IMR-90 (cell line): ENCODE data around the gene TMEM259. TPM values are rescaled to one million over a fixed set of nuclear protein-coding genes. Genes with fewer than 3 reads are reported as not detected.

Experiments used
- ATAC-seq: fragments of 200-7000 bp; cut with Tn5 transposase; 2 replicates; pipeline ENCODE4 v1.9.1; 2020; ENCODE audit warnings: low read depth, mild to moderate bottlenecking, moderate library complexity
- BruUV-seq: library from RNA; stranded (reverse); fragments of 400-500 nt; replicated peaks from 2 replicates; lab custom pipeline; 2021; lab: Mats Ljungman, UMichigan
- CTCF ChIA-PET: fragments of 300-600 bp; formaldehyde crosslinking; extraction: SDS; loops from one replicate; lab custom pipeline; 2021; ENCODE audit warnings: antibody characterized with exemption; lab: Yijun Ruan, JAX
- POLR2A ChIA-PET: fragments of 300-600 bp; sonication (Branson Sonifier 250); formaldehyde crosslinking; loops from one replicate; lab custom pipeline; 2022; ENCODE audit warnings: antibody characterized with exemption; ENCODE audit not compliant: unreplicated experiment; lab: Charles Lee
- DNase-seq: peaks from one replicate; pipeline ENCODE4 v3.0.0; 2013
- H2AFZ ChIP-seq: replicated peaks from 2 replicates; pipeline ENCODE3; 2013; ENCODE audit warnings: low read length, mild to moderate bottlenecking; ENCODE audit not compliant: poor library complexity
- H2AK5ac ChIP-seq: 2 replicates; pipeline ENCODE4 v1.6.1; 2013; ENCODE audit warnings: low read depth, low read length, inconsistent platforms
- H2AK9ac ChIP-seq: replicated peaks from 2 replicates; pipeline ENCODE3; 2013; ENCODE audit warnings: mild to moderate bottlenecking, low read depth, low read length, moderate library complexity; ENCODE audit not compliant: poor library complexity
- H2BK120ac ChIP-seq: 2 replicates; pipeline ENCODE4 v1.6.1; 2013; ENCODE audit warnings: low read depth, low read length, inconsistent platforms
- H2BK15ac ChIP-seq: 3 replicates; pipeline ENCODE4 v1.6.1; 2013; ENCODE audit warnings: low read depth, low read length, inconsistent platforms
- H2BK20ac ChIP-seq: 2 replicates; pipeline ENCODE4 v1.6.1; 2013; ENCODE audit warnings: low read depth, mild to moderate bottlenecking, inconsistent platforms, low read length, moderate library complexity
- H2BK5ac ChIP-seq: 2 replicates; pipeline ENCODE4 v1.6.1; 2013; ENCODE audit warnings: mild to moderate bottlenecking, low read depth, low read length, inconsistent platforms; ENCODE audit not compliant: poor library complexity, severe bottlenecking
- H3K14ac ChIP-seq: replicated peaks from 2 replicates; pipeline ENCODE4 v1.6.1; 2013; ENCODE audit warnings: low read depth, low read length, inconsistent platforms
- H3K18ac ChIP-seq: 2 replicates; pipeline ENCODE4 v1.6.1; 2013; ENCODE audit warnings: low read depth, low read length, control low read depth
- H3K23ac ChIP-seq: 2 replicates; pipeline ENCODE4 v1.6.1; 2013; ENCODE audit warnings: low read depth, low read length, inconsistent platforms
- H3K27ac ChIP-seq: 2 replicates; pipeline ENCODE4 v1.5.1; 2013; ENCODE audit warnings: mild to moderate bottlenecking, control low read depth, low read length; ENCODE audit not compliant: insufficient read depth
- H3K27me3 ChIP-seq: 2 replicates; pipeline ENCODE4 v1.6.1; 2013; ENCODE audit warnings: low read length; ENCODE audit not compliant: control insufficient read depth, insufficient read depth
- H3K36me3 ChIP-seq: 2 replicates; pipeline ENCODE4 v1.6.1; 2013; ENCODE audit warnings: low read length, mixed read lengths; ENCODE audit not compliant: control insufficient read depth, insufficient read depth
- H3K4ac ChIP-seq: 2 replicates; pipeline ENCODE4 v1.6.1; 2013; ENCODE audit warnings: low read depth, low read length, inconsistent platforms
- H3K4me1 ChIP-seq: 2 replicates; pipeline ENCODE4 v1.6.1; 2013; ENCODE audit warnings: low read length, mixed read lengths; ENCODE audit not compliant: control insufficient read depth, insufficient read depth
- H3K4me2 ChIP-seq: 2 replicates; pipeline ENCODE4 v1.6.1; 2013; ENCODE audit warnings: low read depth, mild to moderate bottlenecking, control low read depth, low read length, moderate library complexity
- H3K4me3 ChIP-seq: 2 replicates; pipeline ENCODE4 v1.5.1; 2013; ENCODE audit warnings: low read depth, mild to moderate bottlenecking, control low read depth, low read length, moderate library complexity; ENCODE audit not compliant: insufficient read depth
- H3K56ac ChIP-seq: 2 replicates; pipeline ENCODE4 v1.6.1; 2013; ENCODE audit warnings: low read length, inconsistent platforms; ENCODE audit not compliant: insufficient read depth; ENCODE audit errors: extremely low read depth
- H3K79me1 ChIP-seq, 2 experiments: 2 replicates each; pipeline ENCODE4 v1.6.1; 2013; ENCODE audit warnings: low read length in 2 of 2, inconsistent platforms in 1 of 2, low read depth in 1 of 2
- H3K9ac ChIP-seq: 2 replicates; pipeline ENCODE4 v1.6.1; 2013; ENCODE audit warnings: low read depth, low read length, control low read depth
- H3K9me1 ChIP-seq: 2 replicates; pipeline ENCODE4 v1.6.1; 2013; ENCODE audit warnings: low read length, inconsistent platforms; ENCODE audit not compliant: insufficient read depth
- H3K9me3 ChIP-seq: 2 replicates; pipeline ENCODE4 v1.6.1; 2013; ENCODE audit warnings: low read length; ENCODE audit not compliant: control insufficient read depth, insufficient read depth
- H4K20me1 ChIP-seq: 2 replicates; pipeline ENCODE4 v1.6.1; 2013; ENCODE audit warnings: low read length, inconsistent platforms; ENCODE audit not compliant: insufficient read depth
- H4K5ac ChIP-seq: 2 replicates; pipeline ENCODE4 v1.6.1; 2013; ENCODE audit warnings: mild to moderate bottlenecking, low read depth, low read length, control low read depth
- H4K8ac ChIP-seq, 2 experiments: 2 replicates each; pipeline ENCODE4 v1.6.1; 2013; ENCODE audit warnings: low read depth in 2 of 2, low read length in 2 of 2, control low read depth in 1 of 2, inconsistent platforms in 1 of 2
- H4K91ac ChIP-seq: 2 replicates; pipeline ENCODE4 v1.6.1; 2013; ENCODE audit warnings: low read depth, low read length, inconsistent platforms; ENCODE audit not compliant: insufficient read depth
- CEBPB ChIP-seq: IDR thresholded peaks from 2 replicates; pipeline ENCODE4 v1.6.1; 2012; ENCODE audit warnings: low read depth, low read length, improper control_type of control experiment
- POLR2A ChIP-seq: IDR thresholded peaks from 2 replicates; pipeline ENCODE4 v1.6.1; 2012; ENCODE audit warnings: mild to moderate bottlenecking, low read depth, low read length
- RAD21 ChIP-seq: IDR thresholded peaks from 2 replicates; pipeline ENCODE4 v1.6.1; 2012; ENCODE audit warnings: low read length, improper control_type of control experiment
- WGBS, 2 experiments: methylation state at CpG; one replicate each; pipeline versions ENCODE4 v1.1.5 to v1.1.7; 2013; ENCODE audit warnings: missing lambda C conversion rate in 2 of 2; ENCODE audit not compliant: insufficient read length in 1 of 2; ENCODE audit errors: extremely low coverage in 2 of 2; 5-methylcytosine and 5-hydroxymethylcytosine counted together
- dilution Hi-C: fragments of 300-500 bp; cut with HindIII; formaldehyde crosslinking; loops from one replicate; pipeline ENCODE4 v1.14.3; 2018; ENCODE audit warnings: low sequenced_read_pairs; ENCODE audit not compliant: unreplicated experiment
- in situ Hi-C: fragments of 300-500 bp; cut with MboI; formaldehyde crosslinking; loops from 3 replicates; pipeline ENCODE4 v1.14.3; 2019; ENCODE audit warnings: low sequenced_read_pairs, inconsistent platforms, mixed read lengths
- intact Hi-C: fragments of 100-400 bp; cut with micrococcal nuclease; formaldehyde crosslinking; loops from 2 replicates; pipeline ENCODE4 v1.10.0; 2022
- polyA plus RNA-seq, 3 experiments: library from polyadenylated mRNA; depleted of rRNA; stranded (reverse); fragments of >200 nt; gene quantifications; 2 replicates each; pipeline ENCODE4 v1.2.3, GENCODE V29; 2012; ENCODE audit warnings: low replicate concordance in 1 of 3
- total RNA-seq: library from RNA; depleted of rRNA; stranded (reverse); fragments of >200 nt; gene quantifications from 2 replicates; pipeline ENCODE4 v1.2.3, GENCODE V29; 2012

Gene TMEM259
- total and polyA plus RNA-seq, 2 of the 4 experiments (the other 2 are of a cell fraction): 22.6 to 153 TPM

DNA sequence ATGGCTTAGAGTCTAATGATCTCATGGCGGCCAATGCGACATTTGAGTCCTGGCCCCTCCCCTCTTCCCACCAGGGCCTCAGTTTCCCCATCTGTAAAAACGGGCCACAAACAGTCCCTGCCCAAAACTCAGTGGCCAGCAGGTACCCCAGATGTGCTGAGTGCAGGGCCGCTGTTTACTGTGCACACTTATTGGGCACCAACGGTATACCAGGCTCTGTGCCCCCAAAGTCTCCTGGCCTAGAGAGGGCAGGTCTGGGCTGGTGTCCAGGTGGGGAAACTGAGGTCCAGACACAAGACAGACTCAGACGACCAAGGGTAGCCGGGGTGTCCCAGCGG lies 60.4 kb downstream of the TMEM259 start:
- H3K4me1 ChIP-seq: peaks cover 18% of the 10 kb centered on the region
- ATAC-seq: no peak
- ChIA-PET POLR2A (no interaction called here), CTCF (no interaction called here)
- no peak overlapping the region for H3K4me3 ChIP-seq
- no peak overlapping the region for H2BK120ac ChIP-seq
- peaks cover 54 to 88% of the 10 kb centered on the region in 2 experiments for H3K79me1 ChIP-seq
- no peak overlapping the region for H2BK5ac ChIP-seq
- peaks cover 57% of the 10 kb centered on the region for H3K36me3 ChIP-seq
- no peaks in the 10 kb centered on the region for H3K9me3 ChIP-seq
- no peak overlapping the region for H4K91ac ChIP-seq
- H3K4ac ChIP-seq: no peak overlapping the region
- H2AFZ ChIP-seq: no peak overlapping the region
- no peak for DNase-seq
- no peak overlapping the region for H4K8ac ChIP-seq
- TF ChIP-seq POLR2A (no peak), RAD21 (no peak), CEBPB (no peak)
- no peak overlapping the region for H3K56ac ChIP-seq
- in situ Hi-C loops: no loop called here
- no peak overlapping the region for H2AK9ac ChIP-seq
- no peak overlapping the region for H3K14ac ChIP-seq
- no peak overlapping the region for H2AK5ac ChIP-seq
- no TSS peak for BruUV-seq
- dilution Hi-C loops: no loop called here
- no peak overlapping the region for H4K5ac ChIP-seq
- no peak overlapping the region for H3K27ac ChIP-seq
- H4K20me1 ChIP-seq: peaks cover 45% of the 10 kb centered on the region
- H3K9ac ChIP-seq: no peak overlapping the region
- intact Hi-C loops: no loop called here
- H3K4me2 ChIP-seq: no peak overlapping the region
- H2BK20ac ChIP-seq: no peak overlapping the region
- no peak overlapping the region for H3K18ac ChIP-seq
- H3K9me1 ChIP-seq: peaks cover 10% of the 10 kb centered on the region
- 77% methylated on average over 7 of the region's 8 CpGs; no CpG with 5 or more reads in 1 of the 2 experiments for WGBS, 2 experiments
- no peak overlapping the region for H3K23ac ChIP-seq
- no peak overlapping the region for H2BK15ac ChIP-seq
- no peaks in the 10 kb centered on the region for H3K27me3 ChIP-seq
